PC-3 (cell line): ENCODE measurements around the gene COL15A1.

ENCODE experiments used
- CTCF ChIP-seq: fragments of 300-600 bp; sonication (generic); conservative IDR thresholded peaks from 2 replicates; pipeline ENCODE4 v1.5.1; 2017; ENCODE audit warnings: antibody characterized with exemption, low read depth, mild to moderate bottlenecking, low read length
- EZH2 ChIP-seq: fragments of 300-600 bp; sonication (generic); IDR thresholded peaks from one replicate; pipeline ENCODE4 v1.6.1; 2017; ENCODE audit warnings: antibody characterized with exemption, mild to moderate bottlenecking, low read length; ENCODE audit not compliant: unreplicated experiment

GRCh38 chr9:99001892-99002291 lies 58.2 kb downstream of the COL15A1 start:
- no peak for TF ChIP-seq CTCF
- TF ChIP-seq EZH2: no peak
